HG03571 (cell line): ENCODE data around the gene RBM46.
A peak's percentile ranks its signal among the peaks of the same experiment; 100 is the strongest.

ENCODE experiments used
- ATAC-seq: cut with Tn5 transposase; IDR thresholded peaks from one replicate; pipeline ENCODE4 v1.9.1; 2021; ENCODE audit not compliant: unreplicated experiment

Gene RBM46

GRCh38 chr4:154781126-154781982 lies at the start of gene RBM46:
RBM46 (plus strand) TSS chr4:154781272; CDS start chr4:154796753, 15,481 bp downstream.
- ATAC-seq = no peak

- no peak for ATAC-seq
These were observed 49.3 kb upstream of the RBM46 start for GRCh38 chr4:154731756-154732155.

GRCh38 chr4:154732669-154733068 lies 48.4 kb upstream of the RBM46 start:
- ATAC-seq = no peak

- ATAC-seq = no peak
These were observed 44.3 kb upstream of the RBM46 start for GRCh38 chr4:154736770-154737169.

GRCh38 chr4:154738426-154738825 lies 42.6 kb upstream of the RBM46 start:
- ATAC-seq = no peak

GRCh38 chr4:154739111-154739510 lies 42.0 kb upstream of the RBM46 start:
- ATAC-seq = no peak

- no peak for ATAC-seq
These were observed 40.6 kb upstream of the RBM46 start for GRCh38 chr4:154740462-154740861.

- no peak for ATAC-seq
These were observed 39.9 kb upstream of the RBM46 start for GRCh38 chr4:154741131-154741665.

GRCh38 chr4:154741922-154742850 lies 38.9 kb upstream of the RBM46 start:
- ATAC-seq = no peak

- ATAC-seq = no peak
These were observed 37.3 kb upstream of the RBM46 start, which contains the start of gene LRAT for GRCh38 chr4:154743683-154744340. LRAT (plus strand) TSS chr4:154744000; CDS start chr4:154744327, 327 bp downstream.

GRCh38 chr4:154744341-154744926 lies 36.6 kb upstream of the RBM46 start:
- ATAC-seq = no peak

- ATAC-seq = no peak
These were observed 23.4 kb upstream of the RBM46 start for GRCh38 chr4:154757713-154758112.

GRCh38 chr4:154760895-154761294 lies 20.2 kb upstream of the RBM46 start:
- no peak for ATAC-seq

GRCh38 chr4:154778264-154778663 lies 2.8 kb upstream of the RBM46 start:
- ATAC-seq = no peak

GRCh38 chr4:154779362-154779947 lies 1.6 kb upstream of the RBM46 start:
- no peak for ATAC-seq

GRCh38 chr4:154781983-154782293 lies 866 bp downstream of the RBM46 start:
- ATAC-seq = no peak

GRCh38 chr4:154807042-154807630 lies 26.1 kb downstream of the RBM46 start:
- ATAC-seq = peak; percentile 81

- ATAC-seq = no peak
These were observed 37.2 kb downstream of the RBM46 start for GRCh38 chr4:154818230-154818629.

- no peak for ATAC-seq
These were observed 41.7 kb downstream of the RBM46 start for GRCh38 chr4:154822775-154823174.

GRCh38 chr4:154836030-154836429 lies 55.0 kb downstream of the RBM46 start:
- no peak for ATAC-seq
